ENCODE data around the gene KNCN.

KNCN gene

GRCh38 chr1:46577671-46578070 is 26.2 kb upstream of the KNCN start (continued):
- TF ChIP-seq ZNF560 (tag by site-specific recombination; IDR thresholded peaks at IDR 0.05; ENCODE audit: borderline replicate concordance) (no peak), ZNF600 (tag by site-specific recombination; IDR thresholded peaks at IDR 0.05) (no peak)

DNA sequence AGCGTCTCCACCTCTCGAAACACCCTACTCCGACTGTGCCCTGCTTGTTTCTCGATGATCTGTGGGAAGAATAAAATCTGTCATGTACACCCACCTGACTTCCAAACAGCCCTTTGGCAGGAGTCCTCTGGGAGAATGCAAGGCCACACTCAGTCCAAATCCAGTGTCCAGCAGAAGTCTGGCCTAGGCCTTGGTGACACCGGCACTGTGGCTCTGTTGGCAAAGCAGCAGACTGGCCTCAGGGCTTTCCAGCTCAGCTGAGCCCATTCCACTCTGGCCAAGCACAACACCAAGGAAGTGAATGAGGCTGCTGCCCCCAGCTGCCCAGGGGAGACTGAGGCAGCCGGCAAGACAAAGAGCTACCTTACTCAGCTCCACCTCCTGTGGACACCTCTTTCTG is 25.1 kb upstream of the KNCN start:
- ChIA-PET CTCF (interaction anchor here (1.3 kb wide), 1 partner anchor 149 kb away, joined by 3 read pairs; no protein-coding TSS in a partner anchor), POLR2A (interaction anchor here (1.2 kb wide), 1 partner anchor 14 kb away, joined by 3 read pairs; no protein-coding TSS in a partner anchor)
- H3K4me3 ChIP-seq (ENCODE audit: low read depth, low read length), result no peak overlapping the region

More for the DNA sequence above, 25.1 kb upstream of the KNCN start:
- Histone ChIP-seq H3K9me3 (ENCODE audit: control insufficient read depth, insufficient read depth, low read depth, low read length) (no peaks in the 10 kb centered on the region), H3K27ac (ENCODE audit: extremely low read depth, low read depth, low read length) (no peak overlapping the region), H3K36me3 (ENCODE audit: control insufficient read depth in 2 of 2, insufficient read depth in 1 of 2, low read length in 2 of 2) (peaks cover 6 to 52% of the 10 kb centered on the region in 2 experiments; a peak in 2 of 3 replicates), H3K4me1 (ENCODE audit: control insufficient read depth, insufficient read depth, low read length) (peaks cover 4% of the 10 kb centered on the region; the same call in 1 of the 2 replicates)
- no peak for TF ChIP-seq ZNF510 (tag by site-specific recombination; IDR thresholded peaks at IDR 0.05; ENCODE audit: insufficient replicate concordance)
- TF ChIP-seq ZNF248 (tag by site-specific recombination; IDR thresholded peaks at IDR 0.05), result no peak
- TF ChIP-seq ZNF10 (tag by site-specific recombination; IDR thresholded peaks at IDR 0.05), result no peak
- no peak for TF ChIP-seq ZNF2 (tag by site-specific recombination; IDR thresholded peaks at IDR 0.05)
- TF ChIP-seq ZBTB17 (tag by site-specific recombination; IDR thresholded peaks at IDR 0.05), result no peak
- no peak for TF ChIP-seq ZNF184 (tag by site-specific recombination; IDR thresholded peaks at IDR 0.05)
- TF ChIP-seq ZNF624 (tag by site-specific recombination; IDR thresholded peaks at IDR 0.05), result no peak
- no peak for TF ChIP-seq ZNF121 (tag by site-specific recombination; IDR thresholded peaks at IDR 0.05)
- no peak for TF ChIP-seq ZBTB44 (tag by site-specific recombination; IDR thresholded peaks at IDR 0.05)
- TF ChIP-seq, protein P1, sequence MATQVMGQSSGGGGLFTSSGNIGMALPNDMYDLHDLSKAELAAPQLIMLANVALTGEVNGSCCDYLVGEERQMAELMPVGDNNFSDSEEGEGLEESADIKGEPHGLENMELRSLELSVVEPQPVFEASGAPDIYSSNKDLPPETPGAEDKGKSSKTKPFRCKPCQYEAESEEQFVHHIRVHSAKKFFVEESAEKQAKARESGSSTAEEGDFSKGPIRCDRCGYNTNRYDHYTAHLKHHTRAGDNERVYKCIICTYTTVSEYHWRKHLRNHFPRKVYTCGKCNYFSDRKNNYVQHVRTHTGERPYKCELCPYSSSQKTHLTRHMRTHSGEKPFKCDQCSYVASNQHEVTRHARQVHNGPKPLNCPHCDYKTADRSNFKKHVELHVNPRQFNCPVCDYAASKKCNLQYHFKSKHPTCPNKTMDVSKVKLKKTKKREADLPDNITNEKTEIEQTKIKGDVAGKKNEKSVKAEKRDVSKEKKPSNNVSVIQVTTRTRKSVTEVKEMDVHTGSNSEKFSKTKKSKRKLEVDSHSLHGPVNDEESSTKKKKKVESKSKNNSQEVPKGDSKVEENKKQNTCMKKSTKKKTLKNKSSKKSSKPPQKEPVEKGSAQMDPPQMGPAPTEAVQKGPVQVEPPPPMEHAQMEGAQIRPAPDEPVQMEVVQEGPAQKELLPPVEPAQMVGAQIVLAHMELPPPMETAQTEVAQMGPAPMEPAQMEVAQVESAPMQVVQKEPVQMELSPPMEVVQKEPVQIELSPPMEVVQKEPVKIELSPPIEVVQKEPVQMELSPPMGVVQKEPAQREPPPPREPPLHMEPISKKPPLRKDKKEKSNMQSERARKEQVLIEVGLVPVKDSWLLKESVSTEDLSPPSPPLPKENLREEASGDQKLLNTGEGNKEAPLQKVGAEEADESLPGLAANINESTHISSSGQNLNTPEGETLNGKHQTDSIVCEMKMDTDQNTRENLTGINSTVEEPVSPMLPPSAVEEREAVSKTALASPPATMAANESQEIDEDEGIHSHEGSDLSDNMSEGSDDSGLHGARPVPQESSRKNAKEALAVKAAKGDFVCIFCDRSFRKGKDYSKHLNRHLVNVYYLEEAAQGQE (tag by site-specific recombination; IDR thresholded peaks at IDR 0.05), result no peak
- no peak for TF ChIP-seq ZNF585B (tag by site-specific recombination; IDR thresholded peaks at IDR 0.05)
- TF ChIP-seq ZNF302 (tag by site-specific recombination; IDR thresholded peaks at IDR 0.05; ENCODE audit: low read depth), result no peak
- TF ChIP-seq, protein P2, sequence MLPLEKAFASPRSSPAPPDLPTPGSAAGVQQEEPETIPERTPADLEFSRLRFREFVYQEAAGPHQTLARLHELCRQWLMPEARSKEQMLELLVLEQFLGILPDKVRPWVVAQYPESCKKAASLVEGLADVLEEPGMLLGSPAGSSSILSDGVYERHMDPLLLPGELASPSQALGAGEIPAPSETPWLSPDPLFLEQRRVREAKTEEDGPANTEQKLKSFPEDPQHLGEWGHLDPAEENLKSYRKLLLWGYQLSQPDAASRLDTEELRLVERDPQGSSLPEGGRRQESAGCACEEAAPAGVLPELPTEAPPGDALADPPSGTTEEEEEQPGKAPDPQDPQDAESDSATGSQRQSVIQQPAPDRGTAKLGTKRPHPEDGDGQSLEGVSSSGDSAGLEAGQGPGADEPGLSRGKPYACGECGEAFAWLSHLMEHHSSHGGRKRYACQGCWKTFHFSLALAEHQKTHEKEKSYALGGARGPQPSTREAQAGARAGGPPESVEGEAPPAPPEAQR (tag by site-specific recombination; IDR thresholded peaks at IDR 0.05), result no peak
- TF ChIP-seq ZNF324 (tag by site-specific recombination; IDR thresholded peaks at IDR 0.05), result no peak
- no peak for TF ChIP-seq ZNF558 (tag by site-specific recombination; IDR thresholded peaks at IDR 0.05)
- TF ChIP-seq ZNF175 (tag by site-specific recombination; IDR thresholded peaks at IDR 0.05), result no peak
- no peak for TF ChIP-seq ZNF18 (tag by site-specific recombination; IDR thresholded peaks at IDR 0.05)
- TF ChIP-seq ZSCAN16 (tag by site-specific recombination; IDR thresholded peaks at IDR 0.05), result no peak

Data from HEK293 (cell line).